Stimulated activated CD4-positive, alpha-beta T cell treated with anti-CD3 and anti-CD28 coated beads, Interleukin-12 subunit alpha, Interleukin-12 subunit beta, amount 100 ng/mL, for 4 hours (primary cell): Measurements from ENCODE around the gene NCKAP5.

Experiments used
- DNase-seq: peaks from one replicate; pipeline ENCODE4 v3.0.0-alpha.2; 2020

Gene NCKAP5

GRCh38 chr2:133175926-133176325, 392.3 kb downstream of the NCKAP5 start:
- no peak for DNase-seq

GRCh38 chr2:133173224-133173623, 395.0 kb downstream of the NCKAP5 start:
- no peak for DNase-seq

- no peak for DNase-seq
Observed at GRCh38 chr2:133171393-133172004, 396.8 kb downstream of the NCKAP5 start.

GRCh38 chr2:133169274-133169912, 398.9 kb downstream of the NCKAP5 start:
- DNase-seq, result no peak

GRCh38 chr2:133167990-133168389, 400.3 kb downstream of the NCKAP5 start:
- no peak for DNase-seq

GRCh38 chr2:133167223-133167622, 401.0 kb downstream of the NCKAP5 start:
- DNase-seq, result no peak

- no peak for DNase-seq
Observed at GRCh38 chr2:133166031-133166430, 402.2 kb downstream of the NCKAP5 start.

GRCh38 chr2:133163111-133163510, 405.2 kb downstream of the NCKAP5 start:
- DNase-seq, result no peak

- no peak for DNase-seq
Observed at GRCh38 chr2:133158442-133158841, 409.8 kb downstream of the NCKAP5 start.

- no peak for DNase-seq
Observed at GRCh38 chr2:133158024-133158423, 410.2 kb downstream of the NCKAP5 start.

GRCh38 chr2:133157141-133157540, 411.1 kb downstream of the NCKAP5 start:
- no peak for DNase-seq

GRCh38 chr2:133152801-133153200, 415.5 kb downstream of the NCKAP5 start:
- DNase-seq, result no peak

- no peak for DNase-seq
Observed at GRCh38 chr2:133148187-133148586, 420.1 kb downstream of the NCKAP5 start.

- no peak for DNase-seq
Observed at GRCh38 chr2:133146893-133147292, 421.4 kb downstream of the NCKAP5 start.

- no peak for DNase-seq
Observed at GRCh38 chr2:133143645-133144044, 424.6 kb downstream of the NCKAP5 start.

GRCh38 chr2:133142087-133142486, 426.2 kb downstream of the NCKAP5 start:
- no peak for DNase-seq

GRCh38 chr2:133140620-133141019, 427.6 kb downstream of the NCKAP5 start:
- no peak for DNase-seq

GRCh38 chr2:133139847-133140533, 428.3 kb downstream of the NCKAP5 start:
- DNase-seq, result no peak

- DNase-seq, result no peak
Observed at GRCh38 chr2:133138693-133139092, 429.6 kb downstream of the NCKAP5 start.

- DNase-seq, result no peak
Observed at GRCh38 chr2:133135035-133135654, 433.1 kb downstream of the NCKAP5 start.

- no peak for DNase-seq
Observed at GRCh38 chr2:133130548-133131246, 437.6 kb downstream of the NCKAP5 start.

GRCh38 chr2:133124446-133124845, 443.8 kb downstream of the NCKAP5 start:
- no peak for DNase-seq

GRCh38 chr2:133123904-133124303, 444.4 kb downstream of the NCKAP5 start:
- no peak for DNase-seq
